ENCODE measurements around the gene NFKBIB. TPM values are rescaled to one million over a fixed set of nuclear protein-coding genes. Genes with fewer than 3 reads are reported as not detected.
A peak's percentile ranks its signal among the peaks of the same experiment; 100 is the strongest.

NFKBIB gene
- total RNA-seq, 4 donors from 2014 or later, result 5.2 to 37.4 (median 19.4) TPM

DNA sequence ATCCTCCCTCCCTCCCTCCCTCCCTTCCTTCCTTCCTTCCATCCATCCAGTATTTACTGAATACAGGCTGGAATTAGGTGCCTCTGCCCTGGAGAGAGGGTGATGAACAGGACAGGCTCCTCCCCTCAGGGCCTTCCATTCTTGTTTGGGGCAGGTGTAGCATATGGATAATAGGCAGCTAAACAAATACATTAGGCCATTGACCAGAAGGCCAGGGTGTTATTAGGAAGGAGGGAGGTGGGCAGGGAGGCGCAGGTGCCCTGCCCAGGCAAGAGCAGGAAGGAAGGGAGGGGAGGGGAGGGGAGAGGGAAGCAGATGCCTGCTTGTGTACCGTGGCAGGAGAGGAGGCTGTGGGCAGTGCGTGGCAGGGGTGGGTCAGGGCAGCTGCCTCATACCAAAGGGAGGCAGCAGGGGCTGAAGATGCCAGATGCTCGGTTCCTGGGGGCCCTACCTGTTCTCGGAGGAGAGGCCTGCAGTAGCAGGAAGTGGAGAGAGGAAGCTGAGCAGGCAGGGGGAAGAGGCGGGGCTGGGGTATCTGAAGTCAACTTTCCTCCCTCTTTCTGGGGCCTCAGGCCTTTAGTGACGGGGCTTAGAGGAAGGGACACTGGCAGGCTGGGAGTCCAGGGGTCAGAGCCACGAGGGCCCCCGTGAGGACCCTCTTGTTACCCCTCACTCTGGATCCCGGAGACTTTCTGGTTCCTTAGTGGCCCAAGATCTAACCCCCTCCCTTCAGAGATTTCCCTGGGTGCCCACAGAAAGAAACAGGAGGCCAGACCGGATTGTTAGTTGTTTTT is 21.8 kb upstream of the NFKBIB start, which contains the start of gene RINL:
TSS of gene RINL (minus strand) at position 495 of the 794 bp plus-strand sequence. CDS start 1,533 bp downstream, outside the sequence.
- Histone ChIP-seq H3K4me3 (no peak within 1 kb of the TSS), H3K27ac (peak within 1 kb of the TSS in 1 of 2 donors; percentile 52), H3K4me1 (no peaks in the 10 kb centered on the region), H3K27me3 (no peaks in the 10 kb centered on the region), H3K36me3 (no peaks in the 10 kb centered on the region), H3K9me3 (no peaks in the 10 kb centered on the region)
- intact Hi-C loops (cut with DNase I; ENCODE audit: low total_unique reads), result no loop called here
- TF ChIP-seq CTCF (IDR thresholded peaks at IDR 0.05) (no peak), POLR2A (IDR thresholded peaks at IDR 0.05) (no peak)
- DNase-seq, result no peak

DNA sequence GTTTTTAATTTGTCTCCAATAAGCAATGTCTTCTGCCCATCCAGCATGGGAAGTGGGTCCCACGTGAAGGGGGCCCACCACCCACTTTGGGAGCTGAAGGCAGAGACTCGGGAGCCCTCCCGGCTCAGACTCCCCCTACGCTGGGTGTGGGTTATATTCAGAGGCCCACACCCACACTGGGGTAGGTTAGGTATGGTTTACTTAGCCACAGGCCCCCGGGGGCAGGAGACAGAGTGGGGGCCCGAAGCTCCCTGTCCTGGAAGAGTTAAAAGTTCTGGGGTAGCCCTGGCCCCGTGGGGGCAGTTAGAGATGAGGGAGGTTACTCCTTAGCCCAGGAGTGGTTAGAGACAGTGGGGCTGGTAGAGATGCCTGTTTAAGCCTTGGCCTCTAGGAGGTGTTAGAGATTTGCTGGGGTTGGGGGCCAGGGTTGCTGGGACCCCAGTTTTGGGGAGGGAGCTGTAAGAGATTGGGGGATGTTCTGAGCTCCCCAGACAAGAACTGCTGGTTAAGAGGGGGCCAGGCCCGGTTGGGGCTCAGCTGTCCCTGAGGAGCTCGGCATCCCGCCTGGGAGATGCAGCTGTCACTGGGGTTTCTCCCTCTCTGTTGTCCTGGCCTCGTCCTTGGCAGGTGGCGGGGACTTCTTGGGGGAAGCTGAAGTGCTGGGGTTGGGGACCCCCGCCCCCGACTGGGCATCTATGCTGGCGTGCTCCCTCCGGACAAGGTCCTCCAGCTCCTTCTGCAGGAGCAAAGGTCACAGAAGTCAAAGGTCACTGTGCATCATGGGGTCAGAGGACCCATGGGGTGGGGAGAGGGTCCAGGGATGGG is 21.0 kb upstream of the NFKBIB start:
- intact Hi-C loops (cut with DNase I; ENCODE audit: low total_unique reads), result no loop called here
- peak overlapping the region in 1 of 2 donors; percentile 52 for H3K27ac ChIP-seq

GRCh38 chr19:38879400-38879751 is 20.4 kb upstream of the NFKBIB start:
- Histone ChIP-seq H3K27ac (no peak overlapping the region), H3K9me3 (no peaks in the 10 kb centered on the region), H3K4me1 (no peaks in the 10 kb centered on the region), H3K27me3 (no peaks in the 10 kb centered on the region), H3K4me3 (no peak overlapping the region), H3K36me3 (no peaks in the 10 kb centered on the region)
- no peak for DNase-seq
- intact Hi-C loops (cut with DNase I; ENCODE audit: low total_unique reads), result no loop called here
- TF ChIP-seq POLR2A (IDR thresholded peaks at IDR 0.05), result no peak

More for the DNA sequence above, 21.0 kb upstream of the NFKBIB start:
- no peaks in the 10 kb centered on the region for H3K9me3 ChIP-seq
- H3K4me3 ChIP-seq, result no peak overlapping the region
- DNase-seq, result no peak
- H3K27me3 ChIP-seq, result no peaks in the 10 kb centered on the region
- no peaks in the 10 kb centered on the region for H3K36me3 ChIP-seq
- no peaks in the 10 kb centered on the region for H3K4me1 ChIP-seq
- TF ChIP-seq POLR2A (IDR thresholded peaks at IDR 0.05), result no peak
- TF ChIP-seq CTCF (IDR thresholded peaks at IDR 0.05), result no peak

GRCh38 chr19:38880076-38880881 is 19.5 kb upstream of the NFKBIB start:
- H3K27me3 ChIP-seq, result no peaks in the 10 kb centered on the region
- no peak for TF ChIP-seq POLR2A (IDR thresholded peaks at IDR 0.05)
- TF ChIP-seq CTCF (IDR thresholded peaks at IDR 0.05), result no peak
- H3K27ac ChIP-seq, result no peak overlapping the region
- no peaks in the 10 kb centered on the region for H3K4me1 ChIP-seq
- no peak for DNase-seq
- no peaks in the 10 kb centered on the region for H3K9me3 ChIP-seq
- intact Hi-C loops (cut with DNase I; ENCODE audit: low total_unique reads), result no loop called here
- H3K36me3 ChIP-seq, result no peaks in the 10 kb centered on the region
- no peak overlapping the region for H3K4me3 ChIP-seq

- no peaks in the 10 kb centered on the region for H3K36me3 ChIP-seq
- no peaks in the 10 kb centered on the region for H3K9me3 ChIP-seq
- no peak for DNase-seq
- no peaks in the 10 kb centered on the region for H3K4me1 ChIP-seq
- no peaks in the 10 kb centered on the region for H3K27me3 ChIP-seq
- intact Hi-C loops (cut with DNase I; ENCODE audit: low total_unique reads), result no loop called here
- H3K27ac ChIP-seq, result no peak overlapping the region
- TF ChIP-seq POLR2A (IDR thresholded peaks at IDR 0.05) (no peak), CTCF (IDR thresholded peaks at IDR 0.05) (no peak)
- H3K4me3 ChIP-seq, result no peak overlapping the region
Measured at GRCh38 chr19:38880882-38881609, 18.7 kb upstream of the NFKBIB start.

Measured in uterus (tissue), 4 donors.